Prostate gland (tissue), 2 donors: ENCODE measurements around the gene PLGRKT. TPM values are rescaled to one million over a fixed set of nuclear protein-coding genes. Genes with fewer than 3 reads are reported as not detected.
"Not testable (repeated sequence)": the region's sequence is repeated elsewhere in the genome, so short reads cannot be mapped to it uniquely, and the experiment has no call there.

Source experiments
- DNase-seq: peaks from one replicate; pipeline ENCODE4 v3.0.0-alpha.2; 2019; ENCODE audit warnings: low spot score
- H3K27ac ChIP-seq, 2 donors: fragments of 200-600 bp; sonication (generic); 2 replicates each; pipeline ENCODE4 v1.5.1; 2017 to 2019
- H3K27me3 ChIP-seq: fragments of 200-600 bp; sonication (generic); replicated peaks from 2 replicates; pipeline ENCODE4 v1.5.1; 2019; ENCODE audit not compliant: insufficient read depth
- H3K36me3 ChIP-seq, 2 donors: fragments of 200-600 bp; sonication (generic); 1 replicate in 1 of 2; 2 replicates in 1 of 2; pipeline versions ENCODE4 v1.5.1 to v1.8.1; 2017 to 2019
- H3K4me1 ChIP-seq: fragments of 200-600 bp; sonication (generic); replicated peaks from 2 replicates; pipeline ENCODE4 v1.5.1; 2019
- H3K4me3 ChIP-seq, 2 donors: fragments of 200-600 bp; sonication (generic); 2 replicates each; pipeline ENCODE4 v1.5.1; 2017 to 2019
- H3K9me3 ChIP-seq: fragments of 200-600 bp; sonication (generic); 2 replicates; pipeline ENCODE4 v1.5.1; 2017
- POLR2A ChIP-seq: fragments of 450-650 bp; IDR thresholded peaks from one replicate; pipeline ENCODE4 v1.6.1; 2016; ENCODE audit warnings: antibody characterized with exemption, mild to moderate bottlenecking
- POLR2AphosphoS5 ChIP-seq: sonication (generic); formaldehyde crosslinking; IDR thresholded peaks from one replicate; pipeline ENCODE4 v1.6.1; 2017; ENCODE audit warnings: antibody characterized with exemption
- WGBS: methylation state at CpG from one replicate; pipeline ENCODE4 v1.1.5; 2018; 5-methylcytosine and 5-hydroxymethylcytosine counted together
- intact Hi-C: fragments of 100-400 bp; cut with DNase I; formaldehyde crosslinking; loops from one replicate; pipeline ENCODE4 v1.14.2; 2022
- total RNA-seq, 2 donors: library from RNA; depleted of rRNA; stranded (reverse); fragments of >200 nt; gene quantifications; one replicate each; pipeline ENCODE4 v1.1.0, GENCODE V29; 2016
- TF ChIP-seq, protein P1 (sequence below), 4 experiments: fragments of 200-600 bp in 2 of 4; fragments of 450-650 bp in 2 of 4; sonication (generic) in 2 of 4; IDR thresholded peaks; 1 replicate in 3 of 4; 2 replicates in 1 of 4; pipeline ENCODE4 v1.5.1; 2016 to 2019; ENCODE audit warnings: antibody characterized with exemption in 4 of 4, mild to moderate bottlenecking in 2 of 4, moderate library complexity in 2 of 4

Gene PLGRKT
- total RNA-seq, 2 donors from 2014 or later: 10.4 to 49.6 TPM

DNA sequence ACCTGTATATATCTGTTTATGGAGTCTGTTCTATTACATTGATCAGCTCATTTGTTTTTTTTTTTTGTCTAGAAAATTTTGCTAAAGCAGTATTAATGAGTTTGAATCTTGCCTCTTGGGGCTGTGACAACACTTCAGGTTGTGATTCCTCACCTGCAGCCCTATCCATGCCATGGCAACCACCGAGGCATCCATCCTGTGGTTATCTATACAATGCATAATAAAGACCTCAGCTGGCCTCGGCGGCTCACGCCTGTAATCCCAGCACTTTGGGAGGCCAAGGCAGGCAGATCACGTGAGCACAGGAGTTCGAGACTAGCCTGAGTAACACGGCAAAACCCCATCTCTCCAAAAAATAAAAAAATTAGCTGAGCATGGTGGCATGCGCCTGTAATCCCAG, 44.5 kb upstream of the PLGRKT start:
- H3K36me3 ChIP-seq: no peaks in the 10 kb centered on the region
- no peak for DNase-seq
- no peaks in the 10 kb centered on the region for H3K27me3 ChIP-seq
- intact Hi-C loops: no loop called here
- TF ChIP-seq, protein P1, sequence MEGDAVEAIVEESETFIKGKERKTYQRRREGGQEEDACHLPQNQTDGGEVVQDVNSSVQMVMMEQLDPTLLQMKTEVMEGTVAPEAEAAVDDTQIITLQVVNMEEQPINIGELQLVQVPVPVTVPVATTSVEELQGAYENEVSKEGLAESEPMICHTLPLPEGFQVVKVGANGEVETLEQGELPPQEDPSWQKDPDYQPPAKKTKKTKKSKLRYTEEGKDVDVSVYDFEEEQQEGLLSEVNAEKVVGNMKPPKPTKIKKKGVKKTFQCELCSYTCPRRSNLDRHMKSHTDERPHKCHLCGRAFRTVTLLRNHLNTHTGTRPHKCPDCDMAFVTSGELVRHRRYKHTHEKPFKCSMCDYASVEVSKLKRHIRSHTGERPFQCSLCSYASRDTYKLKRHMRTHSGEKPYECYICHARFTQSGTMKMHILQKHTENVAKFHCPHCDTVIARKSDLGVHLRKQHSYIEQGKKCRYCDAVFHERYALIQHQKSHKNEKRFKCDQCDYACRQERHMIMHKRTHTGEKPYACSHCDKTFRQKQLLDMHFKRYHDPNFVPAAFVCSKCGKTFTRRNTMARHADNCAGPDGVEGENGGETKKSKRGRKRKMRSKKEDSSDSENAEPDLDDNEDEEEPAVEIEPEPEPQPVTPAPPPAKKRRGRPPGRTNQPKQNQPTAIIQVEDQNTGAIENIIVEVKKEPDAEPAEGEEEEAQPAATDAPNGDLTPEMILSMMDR (IDR thresholded peaks at IDR 0.05): no peak
- TF ChIP-seq POLR2A: no peak
- no peak for TF ChIP-seq POLR2AphosphoS5
- H3K9me3 ChIP-seq: no peaks in the 10 kb centered on the region
- no peaks in the 10 kb centered on the region for H3K4me1 ChIP-seq
- no peak overlapping the region for H3K4me3 ChIP-seq
- H3K27ac ChIP-seq: no peak overlapping the region
- WGBS: 80% methylated on average over 8 of the region's 8 CpGs

DNA sequence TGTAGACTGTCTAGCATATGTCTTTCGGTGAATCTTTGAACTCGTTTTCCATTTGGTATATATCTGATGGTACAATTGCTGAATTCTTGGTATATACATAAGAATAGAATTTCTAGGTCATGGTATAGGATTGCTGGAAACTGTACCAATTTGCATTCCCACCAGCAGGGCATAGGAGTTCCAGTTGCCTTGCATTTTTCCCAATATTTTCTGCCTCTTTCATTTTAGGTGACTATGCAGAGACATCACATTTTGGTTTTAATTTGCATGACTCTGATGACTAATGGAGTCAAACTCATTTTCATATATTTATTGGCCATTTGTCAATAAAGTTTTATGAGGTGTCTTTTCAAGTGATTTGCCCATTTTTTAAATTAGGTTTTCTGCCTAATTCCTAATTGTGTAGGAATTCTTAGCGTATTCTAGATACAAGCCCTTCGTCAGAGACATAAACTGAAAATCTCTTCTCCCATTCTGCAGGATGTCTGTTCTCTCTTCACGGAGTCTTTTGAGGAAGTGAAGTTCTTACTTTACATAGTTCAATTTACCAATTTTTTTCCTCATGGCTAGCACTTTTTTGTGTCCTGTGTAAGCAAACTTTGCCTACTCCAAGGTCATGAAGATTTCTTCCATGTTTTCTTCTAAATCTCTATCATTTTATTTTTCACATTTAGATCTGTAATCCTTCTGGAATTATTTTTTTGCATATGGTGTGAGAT, 43.8 kb upstream of the PLGRKT start:
- no peak overlapping the region for H3K27ac ChIP-seq
- no peak overlapping the region for H3K4me3 ChIP-seq
- no peak for DNase-seq
- H3K4me1 ChIP-seq: no peaks in the 10 kb centered on the region
- H3K36me3 ChIP-seq: no peaks in the 10 kb centered on the region
- 86% methylated on average over 5 of the region's 5 CpGs for WGBS
- no peak for TF ChIP-seq POLR2AphosphoS5
- TF ChIP-seq, protein P1 (IDR thresholded peaks at IDR 0.05): no peak
- no peak for TF ChIP-seq POLR2A
- H3K9me3 ChIP-seq: no peaks in the 10 kb centered on the region
- intact Hi-C loops: no loop called here
- no peaks in the 10 kb centered on the region for H3K27me3 ChIP-seq

DNA sequence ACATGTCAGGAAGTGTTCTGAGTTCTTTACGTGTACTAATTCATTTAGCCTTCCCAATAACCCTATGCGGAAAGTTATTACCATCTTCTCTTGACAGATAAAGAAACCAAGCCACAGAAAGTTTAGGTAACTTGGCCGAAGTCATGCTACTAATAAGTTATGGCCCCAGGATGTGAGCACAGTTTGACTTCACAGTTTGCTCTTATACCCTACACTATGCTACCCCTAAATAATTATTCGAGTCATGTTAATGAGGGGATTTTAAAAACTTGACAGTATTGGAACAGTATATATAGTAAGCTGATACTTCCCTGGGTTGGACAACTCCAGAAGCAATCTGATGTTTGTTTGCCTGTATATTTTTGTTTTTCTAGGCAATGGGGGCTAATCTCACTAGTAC, 43.2 kb upstream of the PLGRKT start:
- Histone ChIP-seq H3K9me3 (no peaks in the 10 kb centered on the region), H3K4me1 (no peaks in the 10 kb centered on the region), H3K27me3 (no peaks in the 10 kb centered on the region), H3K36me3 (no peaks in the 10 kb centered on the region), H3K4me3 (no peak overlapping the region), H3K27ac (no peak overlapping the region)
- no peak for DNase-seq
- intact Hi-C loops: no loop called here
- TF ChIP-seq POLR2A (no peak), POLR2AphosphoS5 (no peak)
- TF ChIP-seq, protein P1 (IDR thresholded peaks at IDR 0.05): no peak
- WGBS: 88% methylated on average over 4 of the region's 4 CpGs

DNA sequence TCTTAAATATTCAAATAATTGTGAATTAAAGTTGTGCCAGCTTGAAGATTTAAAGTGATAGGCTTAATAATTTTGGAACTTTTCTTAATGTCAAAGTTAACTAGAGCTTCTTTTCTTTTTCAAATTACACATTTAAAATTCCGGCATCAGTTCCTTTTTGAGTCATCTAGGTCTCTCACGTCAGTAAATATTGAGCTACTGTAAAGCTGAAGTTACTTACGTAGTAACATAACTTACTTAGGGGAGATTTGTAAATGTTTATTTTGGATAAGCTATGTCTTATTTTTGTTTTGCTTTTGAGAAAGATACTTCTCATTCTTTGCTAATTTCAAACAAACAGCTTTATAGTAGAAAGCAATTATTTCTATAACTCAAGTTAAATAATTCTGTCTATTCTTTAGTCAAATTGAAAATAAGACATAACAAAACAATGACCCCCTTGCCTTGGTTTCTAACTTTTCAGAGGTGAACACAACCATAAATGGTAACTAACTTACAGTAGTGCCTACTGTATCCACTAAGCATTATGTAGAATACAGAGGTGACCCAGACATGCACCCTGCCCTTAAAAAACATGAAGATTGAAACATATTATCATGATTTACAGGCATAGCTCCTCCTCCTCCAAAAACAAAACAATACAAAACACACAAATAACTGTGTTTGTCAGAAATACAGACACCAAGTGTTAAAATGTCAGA, 42.4 kb upstream of the PLGRKT start:
- TF ChIP-seq POLR2A (no peak), POLR2AphosphoS5 (no peak)
- TF ChIP-seq, protein P1 (IDR thresholded peaks at IDR 0.05): no peak
- no peak for DNase-seq
- intact Hi-C loops: no loop called here
- H3K36me3 ChIP-seq: no peaks in the 10 kb centered on the region
- H3K4me1 ChIP-seq: no peaks in the 10 kb centered on the region
- H3K4me3 ChIP-seq: no peak overlapping the region
- H3K9me3 ChIP-seq: no peaks in the 10 kb centered on the region
- 68% methylated on average over 3 of the region's 3 CpGs for WGBS
- no peaks in the 10 kb centered on the region for H3K27me3 ChIP-seq
- H3K27ac ChIP-seq: no peak overlapping the region

DNA sequence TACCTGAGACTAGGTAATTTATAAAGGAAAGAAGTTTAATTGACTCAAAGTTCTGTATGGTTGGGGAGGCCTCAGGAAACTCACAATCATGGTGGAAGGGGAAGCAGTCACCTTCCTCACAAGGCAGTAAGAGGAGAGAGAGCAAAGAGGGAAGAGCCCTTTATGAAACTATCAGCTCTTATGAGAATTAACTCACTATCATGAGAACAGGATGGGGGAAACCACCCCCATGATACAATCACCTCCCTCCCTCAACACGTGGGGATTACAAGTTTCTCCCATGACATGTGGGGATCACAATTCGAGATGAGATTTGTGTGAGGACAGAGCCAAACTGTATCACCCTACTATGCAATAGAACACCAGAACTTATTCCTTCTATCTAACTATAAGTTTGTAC, 40.5 kb upstream of the PLGRKT start:
- Histone ChIP-seq H3K4me1 (no peaks in the 10 kb centered on the region), H3K27me3 (no peaks in the 10 kb centered on the region), H3K4me3 (no peak overlapping the region), H3K27ac (no peak overlapping the region), H3K36me3 (no peaks in the 10 kb centered on the region), H3K9me3 (no peaks in the 10 kb centered on the region)
- DNase-seq: no peak
- TF ChIP-seq POLR2AphosphoS5 (no peak), POLR2A (no peak)
- TF ChIP-seq, protein P1 (IDR thresholded peaks at IDR 0.05): no peak
- WGBS: 83% methylated on average over 2 of the region's 2 CpGs
- intact Hi-C loops: no loop called here

DNA sequence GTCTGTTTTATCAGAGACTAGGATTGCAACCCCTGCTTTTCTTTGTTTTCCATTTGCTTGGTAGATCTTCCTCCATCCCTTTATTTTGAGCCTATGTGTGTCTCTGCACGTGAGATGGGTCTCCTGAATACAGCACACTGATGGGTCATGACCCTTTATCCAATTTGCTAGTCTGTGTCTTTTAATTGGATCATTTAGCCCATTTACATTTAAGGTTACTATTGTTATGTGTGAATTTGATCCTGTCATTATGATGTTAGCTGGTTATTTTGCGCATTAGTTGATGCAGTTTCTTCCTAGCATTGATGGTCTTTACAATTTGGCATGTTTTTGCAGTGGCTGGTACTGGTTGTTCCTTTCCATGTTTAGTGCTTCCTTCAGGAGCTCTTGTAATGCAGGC, 37.9 kb upstream of the PLGRKT start:
- 77% methylated on average over 2 of the region's 2 CpGs for WGBS
- H3K4me1 ChIP-seq, H3K27ac ChIP-seq, H3K36me3 ChIP-seq, H3K4me3 ChIP-seq, H3K9me3 ChIP-seq, H3K27me3 ChIP-seq, DNase-seq, intact Hi-C loops: not testable (repeated sequence)
